Measurements from ENCODE around the gene GNPAT.
"Not testable (repeated sequence)": the region's sequence is repeated elsewhere in the genome, so short reads cannot be mapped to it uniquely, and the experiment has no call there.

Gene GNPAT

GRCh38 chr1:231240883-231241735 is at the start of gene GNPAT:
Gene GNPAT (plus strand): TSS chr1:231241212. CDS start chr1:231241379, 167 bp downstream.
- DNase-seq (ENCODE audit: low read depth in 2 of 2) = peak; percentile 84 to 86

- DNase-seq (ENCODE audit: low read depth in 2 of 2) = no peak
These were observed 48.3 kb upstream of the GNPAT start for GRCh38 chr1:231192620-231193163.

GRCh38 chr1:231193710-231194340 is 47.2 kb upstream of the GNPAT start:
- DNase-seq (ENCODE audit: low read depth in 2 of 2) = no peak

- DNase-seq (ENCODE audit: low read depth in 2 of 2) = no peak
These were observed 46.6 kb upstream of the GNPAT start for GRCh38 chr1:231194476-231194842.

GRCh38 chr1:231194843-231195516 is 46.0 kb upstream of the GNPAT start:
- no peak for DNase-seq (ENCODE audit: low read depth in 2 of 2)

GRCh38 chr1:231196307-231196706 is 44.7 kb upstream of the GNPAT start:
- no peak for DNase-seq (ENCODE audit: low read depth in 2 of 2)

GRCh38 chr1:231196728-231197127 is 44.3 kb upstream of the GNPAT start:
- DNase-seq (ENCODE audit: low read depth in 2 of 2) = no peak

DNA sequence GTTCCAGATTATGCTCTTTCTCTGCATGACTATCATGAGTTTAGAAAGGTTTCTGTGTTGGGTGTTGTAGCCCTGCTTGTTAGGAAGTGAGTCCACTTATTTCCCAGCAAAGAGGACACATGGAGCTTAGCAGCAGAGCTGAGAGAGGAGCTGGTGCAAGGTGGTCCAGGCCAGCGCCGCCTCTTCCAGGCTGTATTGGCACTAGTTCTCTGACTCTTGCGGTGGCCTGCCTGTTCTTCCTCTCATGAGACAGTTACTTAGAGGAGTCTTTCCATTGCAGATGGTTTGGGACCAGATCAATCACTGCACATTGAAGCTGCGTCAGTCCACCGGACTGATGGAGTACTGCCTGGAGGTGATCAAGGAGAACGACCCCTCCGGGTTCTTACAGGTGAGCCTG is 41.1 kb upstream of the GNPAT start:
- no peak for DNase-seq (ENCODE audit: low read depth in 2 of 2)

- DNase-seq (ENCODE audit: low read depth in 2 of 2) = no peak
These were observed 40.5 kb upstream of the GNPAT start for GRCh38 chr1:231200388-231201031.

DNA sequence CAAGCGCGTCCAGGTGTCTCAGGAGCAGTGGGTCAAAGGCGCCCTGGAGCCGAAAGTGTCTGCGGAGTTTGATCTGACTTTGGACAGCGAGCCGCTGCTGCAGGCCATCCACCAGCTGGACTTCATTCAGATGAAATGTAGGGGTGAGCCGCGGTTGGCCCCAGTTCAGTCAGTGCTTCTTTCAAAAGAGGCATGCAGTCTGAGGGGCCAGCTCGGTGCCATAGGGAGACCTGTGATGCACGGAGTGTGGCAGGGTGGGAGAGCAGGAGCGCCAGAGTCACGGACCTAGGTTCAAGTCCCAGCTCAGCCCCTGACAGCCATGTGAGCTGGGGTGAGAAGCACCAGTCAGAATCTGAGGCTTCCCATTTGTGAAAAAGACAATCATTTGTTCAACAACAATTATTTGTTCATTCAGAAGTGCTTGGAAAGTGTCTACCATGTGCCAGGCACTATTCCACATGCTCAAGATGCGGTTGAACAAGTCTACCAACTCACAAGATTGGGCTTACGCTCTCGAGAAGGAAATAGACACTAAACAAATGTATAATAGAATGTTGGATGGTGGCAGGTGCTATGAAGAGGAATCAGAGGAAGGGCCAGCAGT is 39.5 kb upstream of the GNPAT start:
- DNase-seq (ENCODE audit: low read depth in 2 of 2) = no peak

DNA sequence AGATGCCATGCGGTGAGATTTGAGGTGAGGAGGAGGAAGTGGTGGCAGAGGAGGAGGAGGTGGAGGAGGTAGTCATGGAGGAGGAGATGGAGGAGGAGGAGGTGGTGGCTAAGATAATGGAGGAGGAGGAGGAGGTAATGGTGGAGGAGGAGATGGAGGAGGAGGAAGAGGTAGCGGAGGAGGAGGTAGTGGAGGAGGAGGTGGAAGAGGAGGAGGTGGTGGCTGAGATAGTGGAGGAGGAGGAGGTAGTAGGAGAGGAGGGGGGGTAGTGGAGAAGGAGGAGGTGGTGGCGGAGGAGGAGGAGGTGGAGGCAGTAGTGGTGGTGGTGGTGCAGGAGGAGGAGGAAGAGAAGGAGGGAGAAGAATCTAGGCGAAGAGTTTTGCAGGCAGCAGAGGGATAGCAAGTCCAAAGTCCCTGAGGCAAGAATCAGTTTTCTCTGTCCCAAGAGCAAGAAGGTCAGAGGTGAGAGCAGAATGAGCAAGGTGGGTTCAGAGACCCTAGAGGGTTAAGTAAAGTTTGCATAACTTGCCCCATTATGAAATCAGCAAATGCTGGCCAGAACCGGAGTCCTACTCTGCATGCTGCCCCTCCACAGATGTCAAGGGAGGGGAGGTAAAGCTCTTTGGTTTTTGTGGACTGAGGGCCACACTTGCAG is 38.9 kb upstream of the GNPAT start:
- DNase-seq (ENCODE audit: low read depth in 2 of 2) = no peak

DNA sequence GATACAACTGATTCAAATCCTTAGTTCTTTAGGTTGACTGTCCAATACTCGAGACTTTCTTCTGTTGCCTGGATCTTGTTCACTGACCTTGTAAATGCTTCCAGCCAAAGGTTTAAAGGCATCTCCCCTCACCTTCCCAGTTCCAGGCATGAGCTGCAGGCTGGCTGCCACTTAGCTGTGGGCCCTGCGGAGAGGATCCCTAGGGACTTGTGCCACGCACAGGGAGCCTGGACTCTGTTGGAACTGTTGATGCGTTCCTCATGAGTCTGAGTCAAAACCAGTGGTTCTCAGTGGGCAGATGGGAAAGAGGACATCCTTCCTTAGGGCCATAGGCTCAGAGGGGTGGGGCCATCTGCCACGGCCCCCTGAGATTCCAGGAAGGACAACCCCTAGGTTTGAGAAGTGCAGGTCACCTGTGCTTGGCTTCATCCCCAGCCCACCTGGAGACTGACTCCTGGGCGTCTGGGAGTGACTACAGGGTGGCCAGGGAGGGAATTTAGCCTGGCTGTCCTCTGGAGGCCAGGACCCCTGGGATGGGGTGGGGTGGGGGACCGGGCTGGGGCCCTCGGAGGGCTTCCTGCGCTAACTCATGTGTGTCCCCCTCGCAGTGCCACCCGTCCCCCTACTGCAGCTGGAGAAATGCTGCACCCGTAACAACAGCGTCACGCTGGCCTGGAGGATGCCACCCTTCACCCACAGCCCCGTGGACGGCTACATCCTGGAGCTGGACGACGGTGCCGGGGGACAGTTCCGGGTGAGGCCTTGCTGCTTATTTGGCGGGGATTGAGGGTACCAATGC is 37.6 kb upstream of the GNPAT start:
- DNase-seq (ENCODE audit: low read depth in 2 of 2) = no peak

DNA sequence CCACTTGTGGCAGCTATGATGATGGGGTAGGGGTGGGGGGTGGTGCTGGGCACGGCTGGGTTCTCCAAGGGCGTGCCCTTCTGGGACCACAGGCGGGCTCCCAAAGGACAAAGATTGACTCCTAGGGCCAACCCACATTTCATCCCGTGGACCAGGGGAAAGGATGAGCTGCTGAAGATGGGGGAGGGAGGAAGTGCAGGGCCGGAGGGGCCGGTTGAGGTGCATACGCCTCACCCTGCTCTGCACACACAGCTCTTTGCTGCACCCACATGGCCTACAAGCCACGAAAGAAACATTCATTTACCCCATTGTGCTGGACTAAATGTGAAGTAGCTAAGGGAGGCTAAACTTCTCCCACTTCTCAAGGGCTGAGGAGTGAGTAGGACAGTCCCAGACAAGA is 34.2 kb upstream of the GNPAT start:
- DNase-seq (ENCODE audit: low read depth in 2 of 2) = no peak

DNA sequence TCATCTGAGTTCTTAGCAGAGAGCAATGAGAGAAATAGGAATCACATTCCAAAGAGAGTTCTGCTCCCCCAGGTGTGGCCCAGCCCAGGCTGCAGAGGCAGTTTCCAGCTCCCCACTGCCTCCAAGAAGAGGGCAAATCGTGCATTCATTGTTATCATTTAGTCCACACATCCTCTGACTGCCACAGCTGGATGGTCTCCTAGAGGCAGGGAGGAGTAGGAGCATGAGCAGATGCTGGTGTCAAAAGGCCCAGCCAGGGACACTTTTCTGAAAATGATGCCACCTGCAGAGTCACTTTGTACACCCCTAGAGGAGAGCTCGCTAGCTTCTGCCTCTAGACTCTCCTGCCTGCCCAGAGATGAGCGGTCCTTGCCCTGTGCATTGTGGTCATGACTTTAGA is 33.6 kb upstream of the GNPAT start:
- DNase-seq (ENCODE audit: low read depth in 2 of 2) = no peak

DNA sequence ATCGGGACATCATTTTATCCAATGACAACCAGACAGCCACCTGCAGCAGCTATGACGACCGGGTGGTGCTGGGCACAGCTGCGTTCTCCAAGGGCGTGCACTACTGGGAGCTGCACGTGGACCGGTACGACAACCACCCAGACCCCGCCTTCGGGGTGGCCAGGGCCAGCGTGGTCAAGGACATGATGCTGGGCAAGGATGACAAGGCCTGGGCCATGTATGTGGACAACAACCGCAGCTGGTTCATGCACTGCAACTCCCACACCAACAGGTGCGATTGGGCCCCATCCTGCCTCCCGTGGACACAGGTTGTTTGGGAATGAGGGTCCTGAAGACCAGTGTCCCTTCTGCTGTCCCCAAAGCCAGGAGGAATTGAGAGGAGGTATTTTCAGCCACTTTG is 32.0 kb upstream of the GNPAT start:
- DNase-seq (ENCODE audit: low read depth in 2 of 2) = no peak

DNA sequence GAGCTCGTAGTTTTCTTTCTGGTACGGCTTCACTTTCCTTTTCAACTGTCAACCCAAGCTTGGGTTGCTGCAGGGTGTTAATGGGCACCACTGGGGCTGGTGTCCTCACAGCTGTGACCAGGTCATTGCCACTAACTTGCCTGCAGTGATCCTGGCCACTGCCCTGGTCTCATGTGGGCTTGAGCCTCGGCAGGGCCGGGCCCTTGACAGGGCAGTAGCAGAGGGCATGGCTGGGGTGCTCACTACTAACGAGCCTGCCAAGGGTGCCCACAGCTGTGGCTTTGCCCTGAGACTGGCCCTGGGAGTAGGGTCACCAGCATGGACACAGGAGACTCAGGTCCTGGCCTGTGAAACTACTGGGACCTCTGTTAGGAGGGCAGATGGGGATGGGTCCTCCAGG is 31.5 kb upstream of the GNPAT start:
- no peak for DNase-seq (ENCODE audit: low read depth in 2 of 2)

GRCh38 chr1:231210126-231210525 is 30.9 kb upstream of the GNPAT start:
- DNase-seq (ENCODE audit: low read depth in 2 of 2) = no peak

DNA sequence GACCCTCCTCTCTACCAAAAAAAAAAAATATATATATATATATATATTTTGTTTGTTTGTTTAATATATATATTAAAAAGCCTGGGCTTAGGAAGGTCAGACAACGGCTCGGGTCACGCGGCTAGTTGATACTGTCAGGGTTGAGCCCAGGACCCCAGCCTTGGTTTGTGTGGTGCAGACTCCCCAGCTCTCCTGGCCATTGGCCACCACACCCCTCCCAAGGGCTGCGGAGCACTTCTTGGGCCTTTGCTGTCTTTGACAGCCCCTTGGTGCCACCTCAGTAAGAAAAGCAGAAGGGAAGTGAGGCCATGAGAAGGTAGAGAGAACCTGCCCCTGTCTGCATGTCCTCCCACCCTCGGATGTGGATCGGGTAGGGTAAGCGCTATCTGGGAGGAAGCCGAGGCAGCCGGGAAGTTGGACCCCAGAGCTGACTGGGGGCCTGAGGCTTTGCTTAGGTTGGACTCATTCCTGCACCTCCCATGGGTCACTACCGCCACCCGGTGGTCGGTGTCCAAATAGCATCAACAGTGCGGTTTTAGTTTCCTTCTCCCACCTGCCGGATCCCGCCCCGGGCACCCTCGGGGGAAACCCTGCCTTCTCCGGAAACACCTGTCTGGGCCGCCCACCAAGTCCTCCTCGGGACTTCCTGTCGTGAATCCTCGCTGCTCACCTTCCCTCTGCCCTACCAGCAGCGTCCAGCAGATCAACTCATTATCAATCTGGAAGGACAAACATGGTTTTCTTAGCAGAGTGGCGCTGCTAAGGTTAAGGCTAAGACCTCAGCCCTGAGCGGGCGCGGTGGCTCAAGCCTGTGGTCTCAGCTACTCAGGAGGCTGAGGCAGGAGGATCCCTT is 29.8 kb upstream of the GNPAT start:
- peak; percentile 88 to 89 for DNase-seq (ENCODE audit: low read depth in 2 of 2)

DNA sequence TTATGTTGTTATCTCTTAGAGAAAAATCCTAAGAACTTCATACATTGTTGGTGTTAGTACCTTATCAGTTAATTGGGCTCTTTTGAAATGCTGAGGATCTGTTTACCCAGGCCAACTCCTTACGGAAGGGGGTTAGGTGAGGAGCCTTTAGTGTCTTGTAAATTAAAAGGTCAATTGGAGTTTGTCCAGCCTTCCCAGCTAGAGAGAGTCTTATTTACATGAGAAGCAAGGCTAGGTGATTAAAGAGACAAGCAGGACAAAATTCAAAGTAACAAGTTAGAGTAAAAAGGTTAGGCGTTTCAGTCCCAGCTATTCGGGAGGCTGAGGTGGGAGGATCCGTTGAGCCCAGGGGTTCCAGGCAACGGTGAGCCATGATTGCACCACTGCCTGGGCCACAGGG is 28.7 kb upstream of the GNPAT start:
- not testable (repeated sequence) for DNase-seq (ENCODE audit: low read depth in 2 of 2)
